ENCODE results near the gene ADARB2. TPM values are rescaled to one million over a fixed set of nuclear protein-coding genes. Genes with fewer than 3 reads are reported as not detected.

Gene ADARB2
- total RNA-seq, 1 donor from 2014 or later, result 1.8 TPM

GRCh38 chr10:1193561-1193960, 543.8 kb downstream of the ADARB2 start:
- Mint-ChIP-seq H3K4me1 (peaks cover 2% of the 10 kb centered on the region), H3K9me3 (no peaks in the 10 kb centered on the region), H3K4me3 (no peak overlapping the region), H3K36me3 (ENCODE audit: low read depth) (no peaks in the 10 kb centered on the region), H3K27me3 (ENCODE audit: low read depth) (no peaks in the 10 kb centered on the region), H3K27ac (ENCODE audit: unreplicated experiment) (no peak overlapping the region)
- TF ChIP-seq, protein P1, sequence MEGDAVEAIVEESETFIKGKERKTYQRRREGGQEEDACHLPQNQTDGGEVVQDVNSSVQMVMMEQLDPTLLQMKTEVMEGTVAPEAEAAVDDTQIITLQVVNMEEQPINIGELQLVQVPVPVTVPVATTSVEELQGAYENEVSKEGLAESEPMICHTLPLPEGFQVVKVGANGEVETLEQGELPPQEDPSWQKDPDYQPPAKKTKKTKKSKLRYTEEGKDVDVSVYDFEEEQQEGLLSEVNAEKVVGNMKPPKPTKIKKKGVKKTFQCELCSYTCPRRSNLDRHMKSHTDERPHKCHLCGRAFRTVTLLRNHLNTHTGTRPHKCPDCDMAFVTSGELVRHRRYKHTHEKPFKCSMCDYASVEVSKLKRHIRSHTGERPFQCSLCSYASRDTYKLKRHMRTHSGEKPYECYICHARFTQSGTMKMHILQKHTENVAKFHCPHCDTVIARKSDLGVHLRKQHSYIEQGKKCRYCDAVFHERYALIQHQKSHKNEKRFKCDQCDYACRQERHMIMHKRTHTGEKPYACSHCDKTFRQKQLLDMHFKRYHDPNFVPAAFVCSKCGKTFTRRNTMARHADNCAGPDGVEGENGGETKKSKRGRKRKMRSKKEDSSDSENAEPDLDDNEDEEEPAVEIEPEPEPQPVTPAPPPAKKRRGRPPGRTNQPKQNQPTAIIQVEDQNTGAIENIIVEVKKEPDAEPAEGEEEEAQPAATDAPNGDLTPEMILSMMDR (conservative IDR thresholded peaks at IDR 0.05), result no peak
- DNase-seq (ENCODE audit: low read depth, low spot score), result no peak

GRCh38 chr10:1191752-1192151, 545.6 kb downstream of the ADARB2 start:
- Mint-ChIP-seq H3K9me3 (no peaks in the 10 kb centered on the region), H3K27ac (ENCODE audit: unreplicated experiment) (no peak overlapping the region), H3K4me3 (no peak overlapping the region), H3K4me1 (peaks cover 12% of the 10 kb centered on the region), H3K36me3 (ENCODE audit: low read depth) (no peaks in the 10 kb centered on the region), H3K27me3 (ENCODE audit: low read depth) (no peaks in the 10 kb centered on the region)
- no peak for DNase-seq (ENCODE audit: low read depth, low spot score)
- TF ChIP-seq, protein P1 (conservative IDR thresholded peaks at IDR 0.05), result no peak

DNA sequence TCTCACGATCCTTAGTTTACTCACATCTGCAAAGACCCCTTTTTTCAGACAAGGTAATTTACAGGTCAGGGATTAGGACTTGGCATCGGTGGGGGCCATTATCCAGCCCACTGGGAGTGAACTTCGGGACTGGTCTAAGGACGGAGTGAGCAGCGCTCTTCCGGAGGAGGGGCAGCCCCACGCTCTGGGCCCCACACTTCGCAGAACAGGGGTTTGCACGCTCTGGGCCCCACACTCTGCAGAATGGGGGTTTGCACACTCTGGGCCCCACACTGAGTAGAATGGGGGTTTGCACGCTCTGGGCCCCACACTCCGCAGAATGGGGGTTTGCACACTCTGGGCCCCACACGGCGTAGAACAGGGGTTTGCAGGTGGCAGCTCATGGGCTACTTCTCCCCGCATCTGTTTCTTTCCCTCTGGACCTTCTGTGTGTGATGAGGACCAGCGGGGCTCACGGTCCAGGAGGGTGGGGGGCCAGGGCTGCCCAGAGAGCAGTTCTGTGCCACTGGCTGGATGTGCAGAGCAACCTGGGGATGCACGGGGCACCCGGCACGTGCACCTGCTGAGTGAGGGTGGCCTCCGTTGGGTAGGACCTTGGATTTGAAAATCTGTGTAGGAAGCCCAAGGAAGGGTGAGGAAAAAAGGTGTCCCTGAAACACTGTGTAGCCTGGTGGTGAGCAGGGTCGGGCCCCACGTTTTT, 546.4 kb downstream of the ADARB2 start:
- no peak for DNase-seq (ENCODE audit: low read depth, low spot score)
- no peak overlapping the region for H3K4me3 Mint-ChIP-seq

DNA sequence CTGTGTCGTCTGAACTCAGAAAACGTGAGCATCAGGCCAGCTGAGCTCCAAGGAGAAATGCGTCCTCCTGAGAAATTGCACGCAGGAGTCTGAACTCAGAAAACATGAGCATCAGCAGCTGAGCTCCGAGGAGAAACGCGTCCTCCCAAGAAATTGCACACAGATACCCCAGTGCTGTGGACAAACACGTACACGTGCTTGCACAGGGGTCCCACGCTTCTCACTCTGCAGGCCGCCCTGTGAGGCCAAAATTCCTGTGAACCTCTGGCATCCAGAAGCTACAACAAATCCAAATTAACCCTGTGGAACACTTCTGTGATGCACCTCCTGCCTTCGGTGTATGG, 547.3 kb downstream of the ADARB2 start:
- no peaks in the 10 kb centered on the region for H3K27me3 Mint-ChIP-seq (ENCODE audit: low read depth)
- no peaks in the 10 kb centered on the region for H3K9me3 Mint-ChIP-seq
- H3K4me1 Mint-ChIP-seq, result peaks cover 12% of the 10 kb centered on the region
- TF ChIP-seq, protein P1 (conservative IDR thresholded peaks at IDR 0.05), result no peak
- no peak overlapping the region for H3K27ac Mint-ChIP-seq (ENCODE audit: unreplicated experiment)
- H3K36me3 Mint-ChIP-seq (ENCODE audit: low read depth), result no peaks in the 10 kb centered on the region
- no peak for DNase-seq (ENCODE audit: low read depth, low spot score)
- no peak overlapping the region for H3K4me3 Mint-ChIP-seq

More for the DNA sequence above, 546.4 kb downstream of the ADARB2 start:
- Mint-ChIP-seq H3K9me3 (no peaks in the 10 kb centered on the region), H3K4me1 (peaks cover 12% of the 10 kb centered on the region), H3K36me3 (ENCODE audit: low read depth) (no peaks in the 10 kb centered on the region), H3K27ac (ENCODE audit: unreplicated experiment) (no peak overlapping the region), H3K27me3 (ENCODE audit: low read depth) (no peaks in the 10 kb centered on the region)
- TF ChIP-seq, protein P1 (conservative IDR thresholded peaks at IDR 0.05), result no peak

GRCh38 chr10:1189166-1190051, 547.9 kb downstream of the ADARB2 start:
- H3K9me3 Mint-ChIP-seq, result no peaks in the 10 kb centered on the region
- no peaks in the 10 kb centered on the region for H3K36me3 Mint-ChIP-seq (ENCODE audit: low read depth)
- no peaks in the 10 kb centered on the region for H3K27me3 Mint-ChIP-seq (ENCODE audit: low read depth)
- no peak overlapping the region for H3K4me3 Mint-ChIP-seq
- DNase-seq (ENCODE audit: low read depth, low spot score), result no peak
- no peak overlapping the region for H3K27ac Mint-ChIP-seq (ENCODE audit: unreplicated experiment)
- TF ChIP-seq, protein P1 (conservative IDR thresholded peaks at IDR 0.05), result no peak
- peaks cover 12% of the 10 kb centered on the region for H3K4me1 Mint-ChIP-seq
